Activated T-helper 1 cell treated with anti-CD3 and anti-CD28 coated beads, Interleukin-12 subunit alpha, Interleukin-12 subunit beta, Interleukin-2, Interleukin-4 antibody, amounts not matched to agents 30 ng/mL and 10 ng/mL and 1 ng/mL, durations not matched to agents 14 hours and 24 hours and 36 hours (primary cell): ENCODE data around the gene NAA38. TPM values are rescaled to one million over a fixed set of nuclear protein-coding genes. Genes with fewer than 3 reads are reported as not detected.
A peak's percentile ranks its signal among the peaks of the same experiment; 100 is the strongest.

Experiments
- DNase-seq: peaks from one replicate; pipeline ENCODE4 v3.0.0; 2021; ENCODE audit warnings: low spot score
- H3K27ac Mint-ChIP-seq: one replicate; pipeline ENCODE4 v1.8.0; 2021; ENCODE audit warnings: mild to moderate bottlenecking, mixed read lengths
- H3K27me3 Mint-ChIP-seq: one replicate; pipeline ENCODE4 v1.8.0; 2022; ENCODE audit warnings: mild to moderate bottlenecking, moderate library complexity, mixed read lengths; ENCODE audit not compliant: insufficient read depth
- H3K36me3 Mint-ChIP-seq: one replicate; pipeline ENCODE4 v1.8.0; 2021; ENCODE audit warnings: low read depth, mixed read lengths
- H3K4me1 Mint-ChIP-seq: one replicate; pipeline ENCODE4 v1.8.0; 2021; ENCODE audit warnings: low read depth, mixed read lengths
- H3K4me3 Mint-ChIP-seq: one replicate; pipeline ENCODE4 v1.8.0; 2021; ENCODE audit warnings: mild to moderate bottlenecking, moderate library complexity, mixed read lengths
- H3K9me3 Mint-ChIP-seq: one replicate; pipeline ENCODE4 v1.8.0; 2021; ENCODE audit warnings: mixed read lengths
- intact Hi-C: fragments of 100-400 bp; cut with micrococcal nuclease; formaldehyde crosslinking; loops from one replicate; pipeline ENCODE4 v1.15.1; 2024
- total RNA-seq: library from RNA; stranded (reverse); gene quantifications from 2 replicates; pipeline ENCODE4 v1.2.3, GENCODE V29; 2022

The NAA38 gene
- total RNA-seq, 1 donor from 2014 or later, result 36.4 TPM

GRCh38 chr17:7887038-7887481 is 29.7 kb upstream of the NAA38 start:
- no peaks in the 10 kb centered on the region for H3K9me3 Mint-ChIP-seq
- H3K36me3 Mint-ChIP-seq, result peaks cover 21% of the 10 kb centered on the region
- peaks cover 2% of the 10 kb centered on the region for H3K4me1 Mint-ChIP-seq
- no peaks in the 10 kb centered on the region for H3K27me3 Mint-ChIP-seq
- H3K27ac Mint-ChIP-seq, result no peak overlapping the region
- no peak for DNase-seq
- intact Hi-C loops, result loop anchor here (1.0 to 5.0 kb wide), 8 partner anchors 28 to 265 kb away; partner anchors contain the start of genes CNTROB, KDM6B, NAA38 and PER1
- H3K4me3 Mint-ChIP-seq, result no peak overlapping the region

- Mint-ChIP-seq H3K27ac (no peak overlapping the region), H3K4me3 (no peak overlapping the region), H3K9me3 (no peaks in the 10 kb centered on the region), H3K27me3 (no peaks in the 10 kb centered on the region), H3K36me3 (peaks cover 18% of the 10 kb centered on the region), H3K4me1 (no peaks in the 10 kb centered on the region)
- intact Hi-C loops, result loop anchor here (1.0 to 5.0 kb wide), 8 partner anchors 29 to 266 kb away; partner anchors contain the start of genes CNTROB, KDM6B, NAA38 and PER1
- peak; percentile 43 for DNase-seq
Measured at GRCh38 chr17:7886227-7887037, 29.1 kb upstream of the NAA38 start.

GRCh38 chr17:7885367-7886226 is 28.2 kb upstream of the NAA38 start:
- no peak overlapping the region for H3K4me3 Mint-ChIP-seq
- no peaks in the 10 kb centered on the region for H3K27me3 Mint-ChIP-seq
- H3K36me3 Mint-ChIP-seq, result peaks cover 11% of the 10 kb centered on the region
- intact Hi-C loops, result loop anchor here (5.0 kb wide), 1 partner anchor 267 kb away; the partner anchor contains the start of gene PER1
- no peaks in the 10 kb centered on the region for H3K9me3 Mint-ChIP-seq
- no peaks in the 10 kb centered on the region for H3K4me1 Mint-ChIP-seq
- DNase-seq, result peak; percentile 44
- no peak overlapping the region for H3K27ac Mint-ChIP-seq

GRCh38 chr17:7884581-7885366 is 27.4 kb upstream of the NAA38 start:
- intact Hi-C loops, result loop anchor here (5.0 kb wide), 1 partner anchor 268 kb away; the partner anchor contains the start of gene PER1
- no peaks in the 10 kb centered on the region for H3K27me3 Mint-ChIP-seq
- peaks cover 5% of the 10 kb centered on the region for H3K36me3 Mint-ChIP-seq
- peak overlapping the region; percentile 69 for H3K4me3 Mint-ChIP-seq
- DNase-seq, result peak; percentile 12
- no peaks in the 10 kb centered on the region for H3K9me3 Mint-ChIP-seq
- H3K27ac Mint-ChIP-seq, result peak overlapping the region; percentile 83
- H3K4me1 Mint-ChIP-seq, result no peaks in the 10 kb centered on the region

GRCh38 chr17:7883781-7884386 is 26.5 kb upstream of the NAA38 start:
- Mint-ChIP-seq H3K36me3 (peaks cover 1% of the 10 kb centered on the region), H3K27ac (peak overlapping the region; percentile 65), H3K4me3 (peak overlapping the region; percentile 69), H3K27me3 (no peaks in the 10 kb centered on the region), H3K4me1 (no peaks in the 10 kb centered on the region), H3K9me3 (no peaks in the 10 kb centered on the region)
- intact Hi-C loops, result no loop called here
- peak; percentile 11 for DNase-seq

- H3K36me3 Mint-ChIP-seq, result peaks cover 1% of the 10 kb centered on the region
- H3K27me3 Mint-ChIP-seq, result no peaks in the 10 kb centered on the region
- intact Hi-C loops, result no loop called here
- DNase-seq, result no peak
- no peak overlapping the region for H3K27ac Mint-ChIP-seq
- H3K4me3 Mint-ChIP-seq, result no peak overlapping the region
- H3K4me1 Mint-ChIP-seq, result no peaks in the 10 kb centered on the region
- H3K9me3 Mint-ChIP-seq, result no peaks in the 10 kb centered on the region
Measured at GRCh38 chr17:7882629-7883028, 25.3 kb upstream of the NAA38 start.

GRCh38 chr17:7882068-7882467 is 24.7 kb upstream of the NAA38 start:
- Mint-ChIP-seq H3K36me3 (peaks cover 3% of the 10 kb centered on the region), H3K27ac (no peak overlapping the region), H3K4me1 (no peaks in the 10 kb centered on the region), H3K9me3 (no peaks in the 10 kb centered on the region), H3K4me3 (no peak overlapping the region), H3K27me3 (no peaks in the 10 kb centered on the region)
- intact Hi-C loops, result no loop called here
- no peak for DNase-seq

GRCh38 chr17:7881276-7882054 is 24.1 kb upstream of the NAA38 start:
- no peak overlapping the region for H3K27ac Mint-ChIP-seq
- intact Hi-C loops, result no loop called here

GRCh38 chr17:7880076-7880868 is 22.9 kb upstream of the NAA38 start:
- no peak for DNase-seq

More at GRCh38 chr17:7881276-7882054, 24.1 kb upstream of the NAA38 start:
- no peak for DNase-seq
- Mint-ChIP-seq H3K4me1 (peaks cover 3% of the 10 kb centered on the region), H3K27me3 (no peaks in the 10 kb centered on the region), H3K9me3 (no peaks in the 10 kb centered on the region), H3K4me3 (no peak overlapping the region), H3K36me3 (peaks cover 4% of the 10 kb centered on the region)

GRCh38 chr17:7878234-7878633 is 20.9 kb upstream of the NAA38 start:
- H3K36me3 Mint-ChIP-seq, result peaks cover 18% of the 10 kb centered on the region
- no peak overlapping the region for H3K27ac Mint-ChIP-seq
- H3K27me3 Mint-ChIP-seq, result no peaks in the 10 kb centered on the region
- no peaks in the 10 kb centered on the region for H3K9me3 Mint-ChIP-seq
- no peak overlapping the region for H3K4me3 Mint-ChIP-seq
- intact Hi-C loops, result no loop called here
- H3K4me1 Mint-ChIP-seq, result peaks cover 11% of the 10 kb centered on the region
- no peak for DNase-seq

More at GRCh38 chr17:7880076-7880868, 22.9 kb upstream of the NAA38 start:
- H3K36me3 Mint-ChIP-seq, result peaks cover 9% of the 10 kb centered on the region
- intact Hi-C loops, result no loop called here
- no peak overlapping the region for H3K4me3 Mint-ChIP-seq
- H3K9me3 Mint-ChIP-seq, result no peaks in the 10 kb centered on the region
- peaks cover 11% of the 10 kb centered on the region for H3K4me1 Mint-ChIP-seq
- H3K27me3 Mint-ChIP-seq, result no peaks in the 10 kb centered on the region
- no peak overlapping the region for H3K27ac Mint-ChIP-seq

GRCh38 chr17:7875804-7876370 is 18.5 kb upstream of the NAA38 start:
- intact Hi-C loops, result no loop called here
- Mint-ChIP-seq H3K27ac (no peak overlapping the region), H3K9me3 (no peaks in the 10 kb centered on the region), H3K27me3 (no peaks in the 10 kb centered on the region), H3K4me1 (peaks cover 11% of the 10 kb centered on the region), H3K36me3 (peaks cover 22% of the 10 kb centered on the region), H3K4me3 (no peak overlapping the region)
- no peak for DNase-seq
